Hematopoietic multipotent progenitor cell treated with erythropoietin and hydrocortisone succinate and interleukin-3 and kit ligand, for 15 days (in vitro differentiated cells): ENCODE results near the gene SAMHD1.
"Not testable (repeated sequence)": the region's sequence is repeated elsewhere in the genome, so short reads cannot be mapped to it uniquely, and the experiment has no call there.

Experiments
- DNase-seq: peaks from one replicate; pipeline ENCODE4 v3.0.0-alpha.2; 2015; ENCODE audit warnings: low spot score

SAMHD1 gene

DNA sequence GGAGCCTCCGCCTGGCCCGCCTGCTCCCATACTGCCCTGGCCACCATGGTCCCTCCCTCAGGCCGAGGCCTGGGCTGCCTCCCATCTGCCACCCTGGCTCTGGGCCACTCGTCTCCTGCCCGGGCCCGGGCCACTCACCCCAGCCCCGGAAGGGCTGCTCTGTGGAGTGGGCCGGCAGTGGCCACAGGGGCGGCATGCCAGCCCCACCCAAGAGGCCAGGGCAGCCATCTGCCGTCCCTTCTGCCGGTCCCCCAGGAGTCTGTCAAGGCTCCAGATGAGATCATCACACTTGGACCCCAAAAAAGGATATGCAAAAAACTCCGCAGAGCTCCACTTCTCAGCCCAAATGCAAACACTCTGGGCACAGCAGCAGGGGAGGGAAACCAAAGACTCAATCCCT, 99.3 kb downstream of the SAMHD1 start:
- no peak for DNase-seq

DNA sequence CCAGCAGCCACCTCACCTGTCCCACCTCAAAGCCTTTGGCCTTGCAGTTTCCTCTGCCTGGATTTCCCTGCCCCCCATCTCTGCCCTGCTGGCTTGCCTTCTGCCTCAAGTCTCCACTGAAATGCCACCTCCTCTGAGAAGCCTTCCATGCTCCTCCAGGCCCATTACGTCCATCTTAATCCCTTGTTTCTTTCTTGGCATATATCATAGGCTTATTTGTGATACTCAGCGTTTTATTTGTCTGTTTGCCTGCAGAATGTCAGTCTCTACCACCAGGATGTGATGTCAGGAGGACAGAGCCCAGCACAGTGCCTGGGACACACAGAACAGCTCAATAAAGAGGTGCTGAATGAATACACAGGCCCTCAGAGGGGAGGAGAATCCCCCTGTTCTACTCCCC, 100.0 kb downstream of the SAMHD1 start:
- DNase-seq: no peak

GRCh38 chr20:36850759-36851158, 100.7 kb downstream of the SAMHD1 start:
- DNase-seq: no peak

- DNase-seq: no peak
Observed at GRCh38 chr20:36849333-36850065, 102.0 kb downstream of the SAMHD1 start.

DNA sequence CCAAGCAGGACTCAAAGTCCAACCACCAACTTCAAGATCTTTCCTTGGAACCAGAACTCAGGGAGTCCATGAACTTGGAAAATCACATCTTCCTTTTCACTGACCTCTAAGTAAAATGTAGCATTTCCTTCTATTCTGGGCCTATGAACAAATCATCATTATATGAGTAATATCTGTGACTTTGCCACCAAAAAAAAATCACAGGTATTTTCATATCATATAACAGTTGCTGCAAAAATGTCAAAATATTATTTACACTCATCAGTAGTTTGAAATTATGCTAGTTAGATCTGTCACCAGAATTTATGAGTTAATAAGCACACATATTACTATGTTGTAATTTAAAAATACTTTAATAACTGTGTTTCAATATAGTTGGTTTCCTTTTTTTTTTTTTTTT, 102.8 kb downstream of the SAMHD1 start:
- no peak for DNase-seq

- DNase-seq: no peak
Observed at GRCh38 chr20:36848078-36848660, 103.3 kb downstream of the SAMHD1 start.

DNA sequence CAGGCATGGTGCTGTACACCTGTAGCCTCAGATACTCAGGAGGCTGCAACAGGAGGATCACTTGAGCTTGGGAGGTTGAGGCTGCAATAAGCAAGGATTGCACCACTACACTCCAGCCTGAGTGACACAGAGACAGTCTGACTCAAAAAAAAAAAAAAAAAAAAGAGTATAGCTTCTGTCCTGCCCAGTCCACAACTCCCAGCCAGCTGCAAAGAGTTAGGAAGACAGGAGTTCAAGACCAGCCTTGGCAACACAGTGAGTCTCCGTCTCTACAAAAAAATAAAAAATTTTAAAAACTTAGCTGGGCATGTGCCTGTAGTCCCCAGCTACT, 103.8 kb downstream of the SAMHD1 start:
- no peak for DNase-seq

GRCh38 chr20:36847009-36847709, 104.3 kb downstream of the SAMHD1 start:
- no peak for DNase-seq

- no peak for DNase-seq
Observed at GRCh38 chr20:36845288-36845971, 106.1 kb downstream of the SAMHD1 start.

GRCh38 chr20:36841030-36841429, 110.5 kb downstream of the SAMHD1 start:
- DNase-seq: not testable (repeated sequence)
